ENCODE results near the gene SORBS1. TPM values are rescaled to one million over a fixed set of nuclear protein-coding genes. Genes with fewer than 3 reads are reported as not detected.
A peak's percentile ranks its signal among the peaks of the same experiment; 100 is the strongest.

SORBS1 gene
- 221 TPM for total RNA-seq (ENCODE audit: unreplicated experiment)
- long read RNA-seq, partial matches to known transcripts: 2 of 12 reads
- long read RNA-seq, other reads (novel, unspliced or antisense): 10 of 12 reads

- Mint-ChIP-seq H3K36me3 (ENCODE audit: unreplicated experiment) (no peaks in the 10 kb centered on the region), H3K27me3 (ENCODE audit: unreplicated experiment) (peaks cover 16% of the 10 kb centered on the region), H3K4me3 (ENCODE audit: unreplicated experiment) (peak within 1 kb of the TSS; percentile 95), H3K27ac (ENCODE audit: unreplicated experiment) (peak within 1 kb of the TSS; percentile 99), H3K4me1 (ENCODE audit: low read depth, unreplicated experiment) (peaks cover 41% of the 10 kb centered on the region), H3K9me3 (ENCODE audit: unreplicated experiment) (peaks cover 15% of the 10 kb centered on the region)
- no peak for TF ChIP-seq CTCF (IDR thresholded peaks at IDR 0.05; ENCODE audit: partially characterized antibody, unreplicated experiment)
- peak; percentile 95 for DNase-seq
Measured at GRCh38 chr10:95561177-95561863, at the start of gene SORBS1. TSS of gene SORBS1 (minus strand) at chr10:95561371. CDS start at chr10:95441135, 120,236 bp downstream.

GRCh38 chr10:95610727-95611126 lies 49.6 kb upstream of the SORBS1 start:
- peaks cover 3% of the 10 kb centered on the region for H3K9me3 Mint-ChIP-seq (ENCODE audit: unreplicated experiment)
- no peaks in the 10 kb centered on the region for H3K4me1 Mint-ChIP-seq (ENCODE audit: low read depth, unreplicated experiment)
- DNase-seq: no peak
- H3K36me3 Mint-ChIP-seq (ENCODE audit: unreplicated experiment): peaks cover 5% of the 10 kb centered on the region
- no peak for TF ChIP-seq CTCF (IDR thresholded peaks at IDR 0.05; ENCODE audit: partially characterized antibody, unreplicated experiment)
- H3K4me3 Mint-ChIP-seq (ENCODE audit: unreplicated experiment): no peak overlapping the region
- no peak overlapping the region for H3K27ac Mint-ChIP-seq (ENCODE audit: unreplicated experiment)
- peaks cover 1% of the 10 kb centered on the region for H3K27me3 Mint-ChIP-seq (ENCODE audit: unreplicated experiment)

- Mint-ChIP-seq H3K27me3 (ENCODE audit: unreplicated experiment) (peaks cover 1% of the 10 kb centered on the region), H3K4me3 (ENCODE audit: unreplicated experiment) (no peak overlapping the region), H3K36me3 (ENCODE audit: unreplicated experiment) (peaks cover 5% of the 10 kb centered on the region), H3K9me3 (ENCODE audit: unreplicated experiment) (peaks cover 4% of the 10 kb centered on the region), H3K4me1 (ENCODE audit: low read depth, unreplicated experiment) (no peaks in the 10 kb centered on the region), H3K27ac (ENCODE audit: unreplicated experiment) (no peak overlapping the region)
- no peak for DNase-seq
- TF ChIP-seq CTCF (IDR thresholded peaks at IDR 0.05; ENCODE audit: partially characterized antibody, unreplicated experiment): no peak
Measured at GRCh38 chr10:95606922-95607321, 45.8 kb upstream of the SORBS1 start.

GRCh38 chr10:95605163-95605562 lies 44.0 kb upstream of the SORBS1 start:
- Mint-ChIP-seq H3K9me3 (ENCODE audit: unreplicated experiment) (peaks cover 4% of the 10 kb centered on the region), H3K27me3 (ENCODE audit: unreplicated experiment) (peaks cover 1% of the 10 kb centered on the region), H3K4me1 (ENCODE audit: low read depth, unreplicated experiment) (peaks cover 3% of the 10 kb centered on the region), H3K27ac (ENCODE audit: unreplicated experiment) (no peak overlapping the region), H3K4me3 (ENCODE audit: unreplicated experiment) (no peak overlapping the region), H3K36me3 (ENCODE audit: unreplicated experiment) (peaks cover 5% of the 10 kb centered on the region)
- no peak for TF ChIP-seq CTCF (IDR thresholded peaks at IDR 0.05; ENCODE audit: partially characterized antibody, unreplicated experiment)
- no peak for DNase-seq

- peaks cover 4% of the 10 kb centered on the region for H3K9me3 Mint-ChIP-seq (ENCODE audit: unreplicated experiment)
- peaks cover 1% of the 10 kb centered on the region for H3K27me3 Mint-ChIP-seq (ENCODE audit: unreplicated experiment)
- no peak for DNase-seq
- peaks cover 3% of the 10 kb centered on the region for H3K4me1 Mint-ChIP-seq (ENCODE audit: low read depth, unreplicated experiment)
- H3K4me3 Mint-ChIP-seq (ENCODE audit: unreplicated experiment): no peak overlapping the region
- peaks cover 5% of the 10 kb centered on the region for H3K36me3 Mint-ChIP-seq (ENCODE audit: unreplicated experiment)
- no peak overlapping the region for H3K27ac Mint-ChIP-seq (ENCODE audit: unreplicated experiment)
- no peak for TF ChIP-seq CTCF (IDR thresholded peaks at IDR 0.05; ENCODE audit: partially characterized antibody, unreplicated experiment)
Measured at GRCh38 chr10:95604630-95605029, 43.5 kb upstream of the SORBS1 start.

Data from glutamatergic neuron (in vitro differentiated cells).